ENCODE data around the gene ZKSCAN2.

The ZKSCAN2 gene

DNA sequence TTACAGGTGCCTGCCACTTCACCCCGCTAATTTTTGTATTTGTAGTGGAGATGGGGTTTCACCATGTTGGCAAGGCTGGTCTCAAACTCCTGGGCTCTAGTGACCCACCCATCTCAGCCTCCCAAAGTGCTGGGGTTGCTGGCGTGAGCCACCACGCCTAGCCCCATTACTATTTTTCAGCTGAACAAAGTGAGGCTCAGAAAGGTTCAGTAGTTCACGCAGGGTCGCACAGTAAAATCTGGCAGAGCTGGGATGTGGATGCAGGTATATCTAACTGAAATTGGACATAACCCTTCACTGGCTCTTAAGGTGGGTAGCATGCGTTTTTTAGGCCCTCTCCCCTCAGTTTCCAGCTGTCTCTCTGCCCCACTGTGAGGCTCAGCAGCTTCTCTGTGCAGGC is 33.7 kb downstream of the ZKSCAN2 start:
- DNase-seq (ENCODE audit: low read depth in 2 of 2): no peak

DNA sequence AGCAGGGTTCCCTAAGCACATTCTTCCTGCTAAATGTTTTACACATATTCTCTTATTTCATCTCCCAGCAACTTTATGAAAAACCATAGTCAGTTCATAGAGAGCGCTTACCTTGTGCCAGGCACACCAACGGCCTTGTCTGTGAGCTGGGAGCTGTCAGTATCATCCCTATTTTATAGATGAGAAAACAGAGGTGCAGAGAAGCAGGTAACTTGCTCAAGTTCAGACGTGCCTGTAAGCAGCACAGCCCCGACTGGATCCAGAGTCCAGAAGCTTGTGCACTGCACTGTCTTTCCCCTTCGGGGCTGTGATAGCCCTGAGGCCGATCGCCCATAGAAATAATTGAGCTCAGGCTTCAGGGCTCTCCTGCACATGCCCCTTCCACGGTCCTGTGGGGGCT is 34.7 kb downstream of the ZKSCAN2 start:
- DNase-seq (ENCODE audit: low read depth in 2 of 2): no peak

DNA sequence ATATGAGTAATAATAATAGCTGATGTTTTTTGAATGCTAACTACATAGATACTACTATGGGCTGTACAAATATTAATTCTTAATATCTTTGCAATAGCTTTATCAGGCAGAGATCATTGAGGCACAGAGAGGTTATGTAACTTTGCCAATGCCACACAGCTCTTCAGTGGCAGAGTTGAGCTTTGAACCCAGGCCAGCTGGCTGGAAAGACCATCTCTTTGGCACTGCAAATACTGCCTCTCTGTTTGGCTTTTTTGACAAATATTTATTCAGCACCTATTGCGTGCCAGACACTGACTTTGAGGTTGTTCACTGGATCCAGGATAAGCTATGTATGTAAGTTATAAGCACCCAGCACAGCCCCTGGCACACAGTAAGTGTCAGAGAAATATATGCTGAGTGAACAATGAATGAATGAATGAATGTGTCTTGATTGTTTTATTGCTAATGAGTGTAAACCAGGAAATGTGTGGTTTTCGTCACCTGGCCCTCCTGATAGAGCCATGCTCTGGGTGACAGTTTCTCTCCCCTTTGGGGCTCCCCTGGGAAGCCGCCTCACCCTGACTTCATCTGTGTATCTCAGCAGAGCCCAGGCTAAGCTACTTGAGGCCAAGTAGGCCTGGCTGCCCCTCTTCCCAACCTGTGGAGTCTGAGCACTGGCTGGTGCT is 38.4 kb downstream of the ZKSCAN2 start:
- DNase-seq (ENCODE audit: low read depth in 2 of 2): no peak

DNA sequence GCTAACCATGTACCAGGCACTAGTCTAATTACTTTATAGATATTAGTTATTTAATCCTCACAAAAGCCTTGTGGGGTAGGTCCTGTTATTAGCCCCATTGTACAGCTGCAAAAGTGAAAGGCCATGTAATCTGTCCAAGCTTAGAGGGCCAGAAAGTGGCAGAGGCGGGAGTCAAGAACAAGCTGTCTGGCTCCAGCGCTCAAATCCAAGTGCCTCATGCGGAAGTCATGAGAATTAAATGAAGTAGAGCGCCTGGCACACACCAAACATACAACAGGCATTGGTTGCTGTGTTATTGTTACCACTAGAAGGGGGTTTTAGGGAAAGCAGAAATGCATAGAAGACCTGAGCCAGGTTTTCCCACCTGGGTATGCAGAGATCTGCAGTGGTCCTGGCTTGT is 39.7 kb downstream of the ZKSCAN2 start:
- DNase-seq (ENCODE audit: low read depth in 2 of 2): no peak

DNA sequence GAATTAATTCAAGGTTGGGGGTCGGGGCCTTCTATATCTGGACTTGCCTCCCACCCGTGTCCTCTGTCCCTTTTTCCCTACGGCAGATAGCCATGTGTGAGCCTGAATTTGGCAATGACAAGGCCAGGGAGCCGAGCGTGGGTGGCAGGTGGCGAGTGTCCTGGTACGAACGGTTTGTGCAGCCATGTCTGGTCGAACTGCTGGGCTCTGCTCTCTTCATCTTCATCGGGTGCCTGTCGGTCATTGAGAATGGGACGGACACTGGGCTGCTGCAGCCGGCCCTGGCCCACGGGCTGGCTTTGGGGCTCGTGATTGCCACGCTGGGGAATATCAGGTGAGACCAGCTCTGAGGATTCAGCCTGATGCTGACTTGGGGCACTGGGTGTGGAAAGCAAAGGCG is 40.5 kb downstream of the ZKSCAN2 start:
- no peak for DNase-seq (ENCODE audit: low read depth in 2 of 2)

DNA sequence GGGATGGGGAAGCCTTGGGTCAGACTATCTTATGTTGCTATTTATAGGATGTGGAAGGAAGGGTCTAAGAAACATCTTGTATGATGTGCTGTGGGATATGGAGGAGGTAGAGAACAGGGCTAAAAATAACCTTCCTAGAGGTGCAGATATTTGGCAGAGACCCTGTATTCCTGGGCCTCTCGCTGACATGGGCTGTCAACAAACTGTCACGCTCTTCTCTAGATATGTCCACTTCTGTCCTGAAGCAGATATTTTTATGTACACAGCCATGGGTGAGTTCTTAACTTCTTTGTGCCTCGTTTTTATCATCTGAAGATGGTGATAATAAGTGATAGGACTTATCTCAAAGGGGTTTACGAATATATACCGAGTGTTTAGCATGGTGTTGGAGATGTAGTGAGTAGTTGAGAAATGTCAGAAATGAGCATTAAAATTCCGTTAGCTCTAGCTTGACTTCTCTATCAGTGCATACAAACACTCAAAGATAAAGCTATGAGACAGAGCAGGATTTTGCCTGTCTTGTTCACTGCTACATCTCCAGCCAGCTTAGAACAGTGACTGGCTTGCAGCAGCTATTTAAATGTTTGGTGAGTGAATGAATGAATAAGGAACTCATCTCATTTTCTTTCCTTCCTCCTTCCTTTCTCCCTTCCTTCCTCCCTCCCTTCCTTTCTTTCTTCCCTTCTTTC is 43.8 kb downstream of the ZKSCAN2 start:
- no peak for DNase-seq (ENCODE audit: low read depth in 2 of 2)

DNA sequence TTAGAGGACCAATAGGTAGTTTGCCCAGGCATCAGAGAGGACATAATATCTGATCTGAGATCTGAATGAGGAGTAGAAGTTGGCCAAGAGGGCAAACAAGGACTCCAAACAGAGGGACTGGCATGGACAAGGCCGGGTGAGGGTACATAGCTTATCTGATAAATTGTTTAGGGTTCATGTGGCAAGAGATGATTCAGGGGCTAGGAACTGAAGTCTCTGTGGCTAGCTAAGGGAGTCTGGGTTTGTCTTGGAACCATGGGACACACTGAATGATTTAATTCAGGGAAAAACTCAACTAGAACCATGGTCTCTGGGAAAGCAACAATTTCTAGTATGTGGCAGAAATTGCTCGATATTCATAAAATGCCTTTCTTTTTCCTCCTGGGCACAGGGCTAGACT is 45.0 kb downstream of the ZKSCAN2 start:
- no peak for DNase-seq (ENCODE audit: low read depth in 2 of 2)

DNA sequence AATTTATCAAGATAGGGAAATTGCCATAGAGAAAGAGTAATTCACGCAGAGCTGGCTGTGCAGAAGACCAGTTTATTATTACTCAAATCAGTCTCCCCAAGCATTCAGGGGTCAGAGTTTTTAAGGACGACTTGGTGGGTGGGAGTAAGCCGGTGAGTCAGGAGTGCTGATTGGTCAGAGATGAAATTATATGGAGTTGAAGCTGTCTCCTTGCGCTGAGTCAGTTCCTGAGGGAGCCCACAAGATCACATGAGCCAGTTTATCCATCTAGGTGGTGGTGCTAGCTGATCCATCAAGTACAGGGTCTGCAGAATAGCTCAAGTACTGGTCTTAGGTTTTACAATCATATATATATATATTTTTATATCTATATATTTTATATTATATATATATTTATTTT is 46.9 kb downstream of the ZKSCAN2 start:
- DNase-seq (ENCODE audit: low read depth in 2 of 2): no peak

DNA sequence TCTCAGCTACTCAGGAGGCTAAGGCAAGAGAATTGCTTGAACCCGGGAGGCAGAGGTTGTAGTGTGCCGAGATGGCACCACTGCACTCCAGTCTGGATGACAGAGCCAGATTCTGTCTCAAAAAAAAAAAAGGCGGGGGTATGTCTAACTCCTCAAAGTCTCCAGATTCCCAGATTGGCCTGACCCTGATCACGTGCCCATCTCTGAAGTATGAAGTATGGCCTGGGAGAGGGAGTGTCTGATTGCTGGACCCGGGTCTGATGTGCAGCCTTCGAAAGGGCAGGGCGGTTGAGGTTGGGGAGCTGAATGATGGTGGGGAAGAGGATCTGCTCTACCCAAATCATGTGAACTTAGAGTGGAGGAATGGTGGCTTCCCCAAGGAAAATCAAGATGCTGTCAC is 58.2 kb downstream of the ZKSCAN2 start:
- no peak for DNase-seq (ENCODE audit: low read depth in 2 of 2)

DNA sequence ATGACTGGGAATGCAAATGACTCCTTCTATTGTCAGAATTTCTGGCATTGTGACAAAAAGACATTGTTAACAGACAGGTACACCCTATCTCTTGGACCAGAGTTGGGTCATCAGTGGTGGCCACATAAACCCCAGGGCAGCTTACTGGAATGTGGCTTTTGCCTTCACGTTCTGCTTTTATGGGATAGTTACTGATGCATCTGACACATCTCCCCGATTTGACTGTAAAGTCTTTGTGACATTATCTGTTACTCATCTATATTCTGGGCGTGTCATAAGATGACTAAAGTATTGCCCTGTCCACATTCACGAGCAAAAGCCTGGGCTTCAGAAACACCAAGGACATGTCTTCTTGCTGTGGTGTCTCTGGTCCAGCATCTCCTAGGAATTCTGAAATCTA is 59.6 kb downstream of the ZKSCAN2 start:
- DNase-seq (ENCODE audit: low read depth in 2 of 2): no peak

DNA sequence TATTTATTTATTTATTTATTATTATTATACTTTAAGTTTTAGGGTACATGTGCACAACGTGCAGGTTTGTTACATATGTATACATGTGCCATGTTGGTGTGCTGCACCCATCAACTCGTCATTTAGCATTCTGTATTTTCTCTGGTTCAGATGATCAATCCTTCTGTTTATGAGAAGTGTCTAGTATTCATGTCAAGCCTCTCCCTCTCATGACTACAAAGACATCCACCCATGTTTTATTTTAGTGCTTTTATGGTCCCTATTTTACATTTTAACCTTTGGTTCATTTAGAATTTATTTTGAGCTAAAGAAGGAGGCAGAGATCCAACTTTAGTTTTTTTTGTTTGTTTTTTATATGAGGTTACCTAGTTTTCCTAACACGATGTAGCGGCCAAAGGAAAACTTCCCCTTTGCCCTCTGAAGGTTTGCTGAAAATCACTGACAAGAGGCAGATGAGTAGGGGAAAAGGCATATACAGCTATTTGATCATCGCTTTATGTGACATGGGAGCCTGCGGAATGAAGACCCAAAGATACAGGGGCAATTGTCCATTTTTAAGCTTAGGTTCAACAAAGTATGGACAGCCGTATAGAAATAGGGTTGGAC is 63.3 kb downstream of the ZKSCAN2 start:
- no peak for DNase-seq (ENCODE audit: low read depth in 2 of 2)

DNA sequence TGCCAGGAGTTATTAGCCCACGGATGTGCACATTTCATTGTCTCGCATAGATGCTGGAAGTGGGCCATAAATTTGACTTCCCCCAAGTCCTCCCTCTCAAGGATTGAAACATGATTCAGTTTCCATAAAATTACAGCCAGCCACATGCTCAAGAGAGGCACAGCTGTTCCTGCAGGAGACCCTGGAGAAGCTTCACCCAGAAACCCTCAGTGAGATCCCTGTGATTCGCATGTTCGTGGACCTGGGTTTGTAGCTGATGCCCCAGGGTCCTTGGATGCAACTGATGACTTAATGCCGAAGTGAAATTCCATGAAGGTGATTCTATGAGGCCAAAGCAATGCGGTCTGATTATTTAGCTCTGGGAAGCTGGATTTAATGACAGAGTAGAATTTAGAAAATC is 65.5 kb downstream of the ZKSCAN2 start:
- DNase-seq (ENCODE audit: low read depth in 2 of 2): no peak

DNA sequence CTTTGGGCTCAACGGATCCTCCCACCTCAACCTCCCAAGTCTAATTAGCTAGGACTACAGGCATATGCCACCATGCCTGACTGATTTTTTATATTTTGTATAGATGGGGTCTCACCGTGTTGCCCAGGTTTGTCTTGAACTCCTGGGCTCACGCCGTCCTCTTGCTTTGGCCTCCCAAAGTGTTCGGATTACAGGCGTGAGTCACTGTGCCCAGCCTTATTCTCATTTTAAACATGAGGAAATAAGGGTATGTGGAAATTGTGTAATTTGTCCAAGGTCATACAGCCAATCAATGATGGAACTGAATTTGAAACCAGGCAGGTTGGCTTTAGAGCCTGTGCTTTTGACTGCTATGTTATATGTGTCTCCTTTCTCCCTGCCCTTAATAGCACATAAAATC is 68.3 kb downstream of the ZKSCAN2 start:
- DNase-seq (ENCODE audit: low read depth in 2 of 2): no peak

DNA sequence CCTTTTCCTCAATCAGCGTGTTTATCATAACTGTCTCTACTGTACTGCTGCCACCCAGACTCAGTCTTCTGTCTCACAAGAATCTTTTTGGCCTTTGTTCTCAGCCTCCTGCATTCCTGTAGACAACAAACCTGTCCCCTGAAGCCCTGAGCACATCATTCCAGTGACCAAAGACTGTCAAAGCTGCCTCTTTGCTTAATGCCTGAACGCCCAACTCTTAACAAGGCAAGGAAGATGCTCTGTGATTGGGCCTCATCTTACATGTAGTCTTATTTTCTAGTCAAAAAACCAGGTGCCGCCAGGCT is 70.2 kb downstream of the ZKSCAN2 start:
- DNase-seq (ENCODE audit: low read depth in 2 of 2): no peak
